ENCODE results near the gene COL23A1.

COL23A1 gene

GRCh38 chr5:178193251-178193809, 396.9 kb downstream of the COL23A1 start:
- in situ Hi-C loops (cut with MboI; ENCODE audit: low sequenced_read_pairs) = no loop called here

- in situ Hi-C loops (cut with MboI; ENCODE audit: low sequenced_read_pairs) = no loop called here
Observed at GRCh38 chr5:178192787-178193186, 397.4 kb downstream of the COL23A1 start.

GRCh38 chr5:178192244-178192643, 397.9 kb downstream of the COL23A1 start:
- in situ Hi-C loops (cut with MboI; ENCODE audit: low sequenced_read_pairs) = no loop called here

- in situ Hi-C loops (cut with MboI; ENCODE audit: low sequenced_read_pairs) = no loop called here
Observed at GRCh38 chr5:178191661-178192060, 398.5 kb downstream of the COL23A1 start.

GRCh38 chr5:178189433-178189832, 400.8 kb downstream of the COL23A1 start:
- in situ Hi-C loops (cut with MboI; ENCODE audit: low sequenced_read_pairs) = no loop called here

All from HL-60/S4 treated with phorbol 12-myristate 13-acetate at 8.2 ng/mL for 4 days and 3 days (cell line).